ENCODE measurements around the gene OR10G6. TPM values are rescaled to one million over a fixed set of nuclear protein-coding genes. Genes with fewer than 3 reads are reported as not detected.

The OR10G6 gene
- total RNA-seq, 2 experiments from 2014 or later = not detected

DNA sequence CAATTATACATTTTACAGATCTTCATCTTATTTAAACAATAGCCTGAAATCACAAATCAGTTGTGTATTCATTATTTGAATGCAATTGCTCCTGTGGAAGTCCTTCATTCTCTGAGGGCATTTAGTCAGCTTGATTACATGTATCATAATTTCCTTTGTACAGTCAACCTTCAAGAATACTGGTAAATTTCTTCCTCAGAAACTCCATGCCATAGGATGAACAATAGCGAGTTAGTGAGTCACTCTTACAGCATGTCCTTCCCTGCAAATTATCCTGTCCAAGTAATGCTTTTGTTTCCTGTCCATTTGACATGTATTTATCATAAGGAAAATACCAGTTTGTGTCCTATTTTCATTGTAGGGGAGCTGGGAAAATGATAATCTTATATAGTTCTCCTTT lies 21.1 kb downstream of the OR10G6 start:
- H3K4me3 Mint-ChIP-seq = no peak overlapping the region
- no peaks in the 10 kb centered on the region for H3K27me3 Mint-ChIP-seq
- DNase-seq (no peak), ATAC-seq (no peak)
- no peaks in the 10 kb centered on the region for H3K9me3 Mint-ChIP-seq (ENCODE audit: low read depth)
- no peaks in the 10 kb centered on the region for H3K4me1 Mint-ChIP-seq
- intact Hi-C loops (cut with DNase I, micrococcal nuclease) = no loop called here
- CTCF ChIA-PET = no interaction called here
- POLR2A ChIA-PET = no interaction called here
- H3K36me3 Mint-ChIP-seq (ENCODE audit: low read depth) = no peaks in the 10 kb centered on the region
- no peak overlapping the region for H3K27ac Mint-ChIP-seq

DNA sequence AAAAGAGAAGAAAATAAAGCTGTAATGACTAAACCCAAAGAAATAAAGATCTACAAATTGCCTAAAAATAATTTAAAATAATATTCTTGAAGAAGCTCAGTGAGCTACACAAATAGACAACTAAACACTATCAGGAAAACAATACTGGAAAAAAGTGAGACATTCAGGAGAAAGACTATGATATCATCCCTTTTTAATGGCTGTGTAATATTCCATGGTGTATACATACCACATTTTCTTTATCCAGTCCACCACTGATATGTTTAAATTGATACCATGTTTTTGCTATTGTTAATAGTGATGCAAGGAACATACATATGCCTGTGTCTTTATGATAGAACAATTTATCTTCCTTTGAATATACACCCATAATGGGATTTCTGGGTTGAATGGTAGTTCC lies 38.2 kb downstream of the OR10G6 start:
- ChIA-PET CTCF (no interaction called here), POLR2A (no interaction called here)
- H3K27ac Mint-ChIP-seq = no peak overlapping the region
- H3K9me3 Mint-ChIP-seq (ENCODE audit: low read depth) = no peaks in the 10 kb centered on the region
- peaks cover 7% of the 10 kb centered on the region for H3K27me3 Mint-ChIP-seq
- DNase-seq (no peak), ATAC-seq (no peak)
- no peak overlapping the region for H3K4me3 Mint-ChIP-seq
- H3K4me1 Mint-ChIP-seq = no peaks in the 10 kb centered on the region
- H3K36me3 Mint-ChIP-seq (ENCODE audit: low read depth) = no peaks in the 10 kb centered on the region
- intact Hi-C loops (cut with DNase I, micrococcal nuclease) = no loop called here

DNA sequence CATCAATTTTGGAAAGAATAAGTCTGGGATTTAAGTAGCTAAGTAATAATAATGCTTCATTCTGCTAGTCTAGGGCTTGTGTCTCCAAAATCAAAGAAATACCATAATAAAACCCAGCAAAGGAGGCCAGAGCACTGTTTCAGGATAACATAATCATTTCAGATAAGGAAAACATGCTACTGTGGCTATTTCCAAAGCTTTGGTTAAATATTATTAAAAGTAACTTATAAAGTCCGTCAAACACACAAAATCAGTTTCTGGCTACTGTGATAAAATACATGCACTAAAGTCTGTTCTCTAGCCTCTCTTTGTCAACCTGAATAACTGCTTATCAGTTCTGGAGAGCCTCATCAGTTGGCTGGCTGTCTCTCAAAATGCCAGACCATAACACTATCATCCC lies 49.8 kb downstream of the OR10G6 start:
- CTCF ChIA-PET = no interaction called here
- intact Hi-C loops (cut with DNase I, micrococcal nuclease) = no loop called here

More for the DNA sequence above, 49.8 kb downstream of the OR10G6 start:
- Mint-ChIP-seq H3K4me3 (no peak overlapping the region), H3K4me1 (no peaks in the 10 kb centered on the region), H3K9me3 (ENCODE audit: low read depth) (no peaks in the 10 kb centered on the region), H3K27ac (no peak overlapping the region), H3K27me3 (peaks cover 4% of the 10 kb centered on the region), H3K36me3 (ENCODE audit: low read depth) (no peaks in the 10 kb centered on the region)
- DNase-seq (no peak), ATAC-seq (no peak)
- POLR2A ChIA-PET = no interaction called here

Other genes starting within 250 kb of the OR10G6 start
- gene OR6X1, start 240.6 kb downstream of the OR10G6 start, total RNA-seq = not detected
- not detected for gene OR6M1, start 188.8 kb downstream of the OR10G6 start, total RNA-seq
- not detected for gene TMEM225, start 109.5 kb downstream of the OR10G6 start, total RNA-seq
- gene OR8D4, start 93.0 kb downstream of the OR10G6 start, total RNA-seq = not detected
- not detected for gene OR4D5, start 55.5 kb downstream of the OR10G6 start, total RNA-seq
- not detected for gene OR6T1, start 51.3 kb downstream of the OR10G6 start, total RNA-seq
- not detected for gene OR10S1, start 17.4 kb downstream of the OR10G6 start, total RNA-seq
- gene OR10G4, start 17.8 kb upstream of the OR10G6 start, total RNA-seq = not detected
- gene OR10G9, start 27.9 kb upstream of the OR10G6 start, total RNA-seq = not detected
- gene OR10G8, start 31.6 kb upstream of the OR10G6 start, total RNA-seq = not detected
- gene OR10G7, start 46.2 kb upstream of the OR10G6 start, total RNA-seq = not detected
- gene VWA5A, start 120.3 kb upstream of the OR10G6 start, total RNA-seq = 1 to 10 TPM; 8.6 to 8.8 TPM
- gene OR10D3, start 188.2 kb upstream of the OR10G6 start, total RNA-seq = not detected
- not detected for gene OR8G1, start 245.9 kb upstream of the OR10G6 start, total RNA-seq